Endometrium (tissue), 2 donors: ENCODE measurements around the gene PCYT1B.
"Not testable (repeated sequence)": the region's sequence is repeated elsewhere in the genome, so short reads cannot be mapped to it uniquely, and the experiment has no call there.

Experiments used
- FAIRE-seq: peaks from 2 replicates; lab custom pipeline; 2012; peaks lifted over from hg19 to GRCh38; lab: Jason Lieb, UNC
- donor health status: control.
- donor health status: control.

Gene PCYT1B

DNA sequence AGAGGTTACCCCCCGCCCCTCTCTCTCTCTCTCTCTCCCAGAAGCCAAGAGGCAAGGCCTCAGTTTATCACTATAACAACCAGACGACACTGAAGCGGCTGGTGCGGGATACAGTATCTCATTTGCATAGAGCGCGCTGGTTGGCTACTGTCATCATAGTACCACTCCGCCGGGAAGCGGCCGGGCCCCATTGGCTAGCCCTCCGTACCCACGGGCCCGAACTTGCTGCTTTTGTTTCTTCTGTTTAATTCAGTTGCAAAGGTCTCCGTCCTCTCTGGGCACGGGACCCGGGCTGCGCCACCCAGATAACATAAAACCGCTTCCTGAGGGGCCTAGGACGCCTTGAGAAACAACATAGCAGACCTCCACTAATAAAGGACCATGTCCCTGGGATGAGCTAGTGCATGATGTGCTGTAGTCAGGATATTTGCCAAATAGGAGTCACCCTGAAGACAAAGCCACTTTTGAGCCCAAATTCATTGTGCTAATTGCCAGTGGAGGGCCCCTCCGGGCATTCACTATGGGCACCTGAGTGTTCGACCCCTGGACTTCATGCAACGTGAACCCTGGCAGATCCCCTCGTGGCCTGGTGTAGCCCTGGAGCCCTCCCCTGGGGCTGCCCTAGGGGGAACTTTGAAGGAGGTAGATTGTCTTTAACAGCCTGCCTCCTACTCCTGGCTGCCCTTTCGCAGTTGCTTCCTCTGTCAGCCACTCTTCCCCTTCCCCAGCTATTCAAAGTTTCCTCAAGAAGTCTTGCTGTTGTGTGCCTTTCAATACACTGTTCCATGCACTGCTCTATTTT lies at the start of gene PCYT1B:
TSS of gene PCYT1B (minus strand) at position 91 of the 802 bp plus-strand sequence. CDS start 242 bp downstream, outside the sequence.
- FAIRE-seq = no peak

DNA sequence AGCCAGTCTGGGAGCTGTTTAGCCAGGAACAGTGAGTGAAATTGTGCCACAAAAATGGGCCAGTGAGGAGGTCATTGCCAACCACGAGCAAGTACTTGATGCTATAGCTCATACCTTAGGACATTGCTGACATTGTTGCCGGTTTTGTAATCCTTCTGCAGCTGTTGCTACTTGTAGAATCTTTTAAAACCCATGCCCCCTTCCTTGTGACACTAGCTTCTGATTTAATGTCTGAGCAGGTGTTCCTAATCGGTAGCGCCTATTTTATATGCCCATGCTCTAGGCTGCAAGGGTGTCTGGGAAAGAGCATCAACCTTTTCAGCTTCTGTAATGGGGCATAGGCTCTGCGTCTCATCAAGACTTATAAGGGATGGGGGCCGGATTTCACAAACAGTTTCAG lies 49.1 kb upstream of the PCYT1B start:
- no peak for FAIRE-seq

DNA sequence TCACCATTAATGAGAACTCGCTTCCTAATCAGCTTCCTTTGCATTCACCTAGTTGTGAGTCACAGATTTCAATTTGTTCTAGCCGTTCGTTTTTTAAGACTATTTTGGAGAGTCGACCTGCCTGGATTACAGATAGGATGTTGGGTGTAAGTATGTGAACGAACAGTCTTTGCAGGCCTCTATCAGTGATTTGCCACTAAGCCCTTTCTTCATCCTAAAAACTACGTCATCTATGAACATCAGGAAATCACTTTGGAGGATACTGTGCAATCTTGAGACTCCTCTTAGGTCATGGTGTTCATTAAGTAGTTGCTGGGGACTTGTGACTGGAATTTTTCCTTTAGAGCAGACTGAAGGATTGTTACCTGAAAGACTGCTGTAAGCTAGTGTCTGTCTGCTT lies 47.7 kb upstream of the PCYT1B start:
- no peak for FAIRE-seq

DNA sequence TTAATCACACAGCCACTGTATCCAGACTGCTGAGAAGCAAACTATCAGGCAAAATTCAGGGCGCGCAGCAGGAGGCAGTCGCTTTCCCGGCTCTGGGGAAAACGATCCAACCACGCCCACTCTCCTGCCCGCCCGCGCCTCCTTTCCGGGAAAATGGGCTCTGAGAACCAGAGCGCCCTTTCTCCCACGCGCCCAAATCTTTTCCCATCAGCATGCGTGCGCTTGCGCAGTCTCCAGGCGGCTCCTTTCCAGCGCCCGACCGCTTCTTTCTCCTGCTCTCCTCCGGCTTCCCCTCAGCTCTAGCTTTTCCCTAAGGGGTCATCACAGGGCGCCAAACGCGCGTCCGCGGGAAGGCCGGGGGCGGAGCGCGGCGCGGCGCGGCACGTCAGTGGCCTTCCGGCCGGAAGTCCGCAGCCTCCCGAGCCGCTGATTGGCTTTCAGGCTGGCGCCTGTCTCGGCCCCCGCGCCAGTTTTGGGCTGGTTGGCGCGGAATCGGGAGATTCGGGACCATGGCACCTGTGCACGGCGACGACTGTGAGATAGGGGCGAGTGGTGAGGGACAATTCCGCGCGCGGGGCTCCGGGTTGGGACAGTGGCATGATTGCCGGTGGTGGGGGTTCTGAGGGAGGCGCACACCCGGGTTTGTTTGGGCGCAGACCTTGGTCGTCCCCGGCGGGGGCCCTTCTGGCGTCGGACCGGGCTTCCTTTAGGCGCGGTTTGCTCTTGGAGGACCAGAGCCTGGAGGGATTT lies 46.5 kb upstream of the PCYT1B start, which contains the start of gene POLA1:
TSS of gene POLA1 (plus strand) at position 466 of the 750 bp plus-strand sequence. CDS start at position 510, 44 bp downstream.
- FAIRE-seq = no peak

DNA sequence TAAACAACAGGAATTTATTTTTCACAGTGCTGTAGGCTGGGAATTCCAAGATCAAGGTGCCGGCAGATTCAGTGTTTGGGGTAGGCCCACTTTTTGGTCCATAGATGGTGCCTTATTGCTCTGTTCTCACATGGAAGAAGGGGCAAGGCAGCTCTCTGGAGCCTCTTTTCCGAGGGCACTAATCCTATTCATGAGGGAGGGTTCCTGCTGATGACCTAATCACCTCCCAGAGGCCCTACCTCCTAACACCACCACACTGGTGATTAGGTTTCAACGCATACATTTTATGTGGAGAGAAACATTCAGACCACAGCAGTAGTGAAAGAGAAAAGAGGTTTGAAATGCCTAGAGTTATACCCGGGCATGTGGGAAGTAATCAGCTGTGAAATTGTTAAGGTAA lies 45.2 kb upstream of the PCYT1B start:
- no peak for FAIRE-seq

DNA sequence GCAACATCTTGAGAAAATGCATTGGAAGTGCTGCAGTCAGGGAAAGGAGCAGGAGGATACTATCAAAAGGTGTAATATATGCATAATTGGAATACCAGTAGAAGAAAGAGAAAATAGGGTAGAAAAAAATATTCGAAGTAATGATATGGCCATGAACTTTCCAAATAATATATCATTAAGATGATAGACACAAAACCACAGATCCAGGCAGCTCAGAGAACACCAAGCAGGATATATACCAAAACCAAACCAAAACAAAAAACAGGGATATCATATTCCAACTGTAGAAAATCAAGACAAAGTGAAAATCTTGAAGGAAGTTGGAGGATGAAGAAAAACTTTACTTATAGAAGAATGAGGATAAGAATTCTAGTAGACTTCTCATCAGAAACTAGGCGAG lies 36.9 kb upstream of the PCYT1B start:
- no peak for FAIRE-seq

DNA sequence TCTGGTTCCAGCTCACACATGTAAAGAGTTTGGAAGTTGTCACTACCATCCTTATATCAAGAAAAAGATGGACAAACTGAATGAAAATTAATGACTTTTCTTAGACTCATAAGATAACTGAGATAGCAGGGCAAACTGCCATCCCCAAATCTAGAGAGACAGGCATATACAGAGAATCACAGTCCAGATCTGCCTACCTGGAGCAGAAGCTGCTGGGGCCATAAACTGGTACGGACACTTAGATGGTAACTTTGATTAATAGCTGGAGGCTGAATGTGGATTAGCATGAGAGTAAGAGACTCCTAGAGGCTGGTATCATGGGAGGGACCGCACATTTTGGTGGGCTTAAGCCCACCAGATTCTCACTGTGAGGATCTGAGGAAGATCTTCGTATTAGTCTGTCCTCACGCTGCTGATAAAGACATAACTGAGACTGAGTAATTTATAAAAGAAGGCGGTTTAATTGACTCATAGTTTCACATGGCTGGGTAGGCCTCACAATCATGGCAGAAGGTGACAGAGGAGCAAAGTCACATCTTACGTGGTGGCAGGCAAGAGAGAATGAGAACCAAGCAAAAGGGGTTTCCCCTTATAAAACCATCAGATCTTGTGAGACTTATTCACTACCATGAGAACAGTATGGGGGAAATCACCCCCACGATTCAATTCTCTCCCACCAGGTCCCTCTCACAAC lies 35.7 kb upstream of the PCYT1B start:
- no peak for FAIRE-seq

DNA sequence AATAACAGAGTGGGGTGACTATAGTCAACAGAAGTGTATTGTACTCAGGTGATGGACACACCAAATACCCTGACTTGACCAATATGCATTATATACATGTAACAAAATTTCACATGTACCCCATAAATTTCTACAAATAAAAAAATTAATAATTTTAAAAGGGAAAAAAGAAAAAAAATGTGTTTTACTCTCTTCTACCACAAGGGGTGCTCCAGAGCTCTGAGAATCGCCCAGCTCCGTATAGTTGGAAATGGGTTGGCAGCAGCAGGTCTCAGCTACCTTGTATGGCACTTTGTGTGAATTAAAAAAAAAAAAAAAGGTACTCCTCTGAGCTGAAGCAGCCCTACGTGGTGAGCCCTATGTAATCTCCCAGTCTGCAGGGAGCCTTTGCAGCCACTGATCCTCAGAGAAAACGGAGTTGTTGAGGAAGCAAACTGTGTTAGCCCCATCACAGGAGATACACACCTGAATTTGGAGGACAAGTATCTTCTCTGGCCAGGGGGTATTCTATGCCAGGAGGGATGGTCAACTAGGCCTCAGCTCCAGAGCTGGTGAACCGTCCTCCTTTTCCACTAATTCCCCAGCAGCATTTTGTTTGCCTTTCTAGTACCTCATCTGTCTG lies 29.4 kb upstream of the PCYT1B start:
- no peak for FAIRE-seq

DNA sequence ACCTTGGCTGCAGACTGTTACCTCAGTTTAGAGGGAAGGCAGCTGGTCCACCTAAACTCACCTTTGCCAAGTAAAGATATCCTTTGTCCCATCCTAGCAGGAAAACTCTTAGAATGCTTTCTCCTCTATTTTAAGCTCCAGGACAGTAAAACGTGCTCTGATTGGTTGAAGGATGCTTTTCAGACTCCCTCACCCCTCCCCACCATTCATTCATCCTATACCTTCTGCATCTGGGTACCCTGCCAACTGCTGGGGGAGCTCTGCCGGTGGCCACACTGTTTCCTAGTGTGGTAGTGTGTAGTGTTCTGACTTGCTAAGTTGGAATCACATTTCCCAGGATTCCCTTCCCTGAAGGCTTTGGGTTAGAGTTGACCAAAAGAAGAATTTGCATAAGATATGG lies 26.3 kb upstream of the PCYT1B start:
- FAIRE-seq = no peak

DNA sequence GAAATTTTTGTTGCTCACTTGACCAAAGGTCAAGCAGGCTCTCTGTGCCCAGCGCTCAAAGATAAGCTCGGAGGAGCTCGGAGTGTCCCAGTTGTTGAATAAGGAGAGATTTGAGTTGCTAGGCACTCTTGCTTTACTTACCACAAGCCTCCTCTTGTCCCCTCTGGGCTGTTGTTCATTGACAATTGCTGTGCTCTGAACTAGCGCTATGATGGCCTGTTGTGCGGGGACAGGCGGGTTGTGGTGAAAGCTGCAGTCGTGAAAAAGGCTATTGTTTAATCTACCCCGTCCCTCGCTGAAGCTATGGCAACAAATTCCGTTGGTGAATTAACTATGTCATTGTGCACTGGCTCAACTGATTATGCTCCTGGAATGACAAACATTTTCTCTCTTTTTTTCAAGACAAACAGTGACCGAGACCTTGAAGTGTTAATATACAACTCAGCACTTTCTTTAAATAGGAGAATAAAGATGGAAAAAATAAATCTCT lies 25.6 kb upstream of the PCYT1B start:
- no peak for FAIRE-seq

DNA sequence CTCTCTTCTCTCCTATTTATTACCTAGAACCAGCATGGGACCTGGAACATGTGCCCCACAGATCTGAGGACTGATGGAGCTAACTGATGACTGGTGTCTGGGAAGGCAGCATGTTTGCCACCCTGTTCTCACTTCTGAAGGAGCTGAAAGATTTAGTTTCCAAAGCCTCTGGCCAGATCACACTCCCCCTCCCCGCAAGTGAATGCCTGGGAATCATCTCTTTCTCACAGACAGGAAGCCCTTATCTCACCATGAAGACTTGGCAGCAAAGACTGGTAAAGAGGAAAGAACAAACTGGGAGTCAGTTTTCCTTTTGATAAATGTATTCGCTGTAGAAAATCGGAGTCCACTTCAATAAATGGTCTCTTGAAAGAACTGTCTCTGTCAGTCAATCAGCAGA lies 21.0 kb upstream of the PCYT1B start:
- no peak for FAIRE-seq

DNA sequence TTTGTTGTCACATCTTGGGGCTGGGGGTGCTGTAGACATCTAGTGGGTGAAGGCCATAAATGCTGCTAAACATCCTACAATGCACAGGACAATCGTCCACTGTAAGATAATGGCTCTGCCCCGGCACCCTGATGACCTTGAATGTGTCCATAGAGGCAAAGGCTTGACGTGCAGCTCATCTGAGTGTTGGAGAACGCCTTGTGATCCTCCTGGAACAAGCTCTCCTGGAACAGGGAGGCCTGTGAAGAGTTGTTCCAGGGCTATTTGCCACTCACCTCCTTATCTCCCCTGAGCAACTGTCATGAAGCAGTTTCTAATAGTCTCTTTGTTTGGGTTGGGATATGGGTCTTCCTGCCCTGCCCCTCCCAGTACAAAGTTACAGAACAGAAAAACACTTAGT lies 15.2 kb upstream of the PCYT1B start:
- FAIRE-seq = no peak

DNA sequence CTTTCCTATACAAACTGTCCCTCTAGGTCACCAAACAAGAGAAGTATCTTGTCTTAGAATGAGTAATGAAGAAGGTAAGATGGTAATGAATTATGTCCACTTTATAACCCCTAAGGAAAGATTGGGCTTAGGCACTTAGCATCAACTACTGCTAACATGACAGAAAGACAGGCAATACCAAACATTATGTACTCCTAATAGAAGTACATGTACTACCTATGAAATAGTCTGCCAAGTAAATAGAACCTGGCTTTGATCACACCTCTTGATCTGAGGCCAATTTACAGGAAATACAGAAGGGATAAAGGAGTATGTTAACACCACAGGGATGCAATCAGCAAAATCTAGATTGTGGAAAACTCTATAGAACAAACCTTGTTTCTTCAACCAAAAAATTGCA lies 14.1 kb upstream of the PCYT1B start:
- FAIRE-seq = no peak

DNA sequence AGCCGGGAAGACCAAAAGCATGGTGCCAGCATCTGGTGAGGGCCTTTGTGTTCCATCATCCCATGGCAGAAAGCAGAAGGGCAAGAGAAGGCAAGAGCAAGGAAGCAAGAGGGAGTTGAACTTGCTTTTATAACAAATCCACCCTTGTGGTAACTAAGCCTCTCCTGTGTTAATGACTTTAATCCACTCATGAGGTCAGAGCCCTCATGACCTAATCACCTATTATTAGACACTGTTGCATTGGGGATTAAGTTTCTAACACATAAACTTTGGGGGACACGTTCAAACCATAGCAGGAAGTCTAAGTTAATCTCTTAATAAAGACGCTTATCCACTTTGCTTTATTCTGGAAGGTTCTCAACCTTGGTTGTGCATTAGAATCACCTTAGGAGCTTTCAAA lies 12.5 kb upstream of the PCYT1B start:
- FAIRE-seq = no peak

DNA sequence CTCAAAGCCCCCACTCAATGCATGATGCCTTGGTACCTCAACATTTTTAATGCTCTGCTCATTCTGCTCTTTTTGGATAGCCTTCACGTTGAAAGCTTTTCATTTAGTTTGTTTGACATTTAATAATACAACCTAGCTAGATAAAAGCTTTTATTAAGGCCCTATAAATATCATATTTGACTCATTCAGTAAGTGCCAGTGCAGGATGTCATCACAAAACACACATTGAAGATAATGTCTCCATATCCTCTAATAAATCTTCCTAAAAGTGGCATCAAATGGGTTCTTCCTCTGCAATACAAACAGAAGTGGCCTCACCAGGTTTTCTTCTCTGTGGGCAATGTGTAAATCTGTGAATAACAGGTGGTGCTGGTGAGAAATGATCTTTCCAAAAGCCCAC lies 12.0 kb upstream of the PCYT1B start:
- no peak for FAIRE-seq

DNA sequence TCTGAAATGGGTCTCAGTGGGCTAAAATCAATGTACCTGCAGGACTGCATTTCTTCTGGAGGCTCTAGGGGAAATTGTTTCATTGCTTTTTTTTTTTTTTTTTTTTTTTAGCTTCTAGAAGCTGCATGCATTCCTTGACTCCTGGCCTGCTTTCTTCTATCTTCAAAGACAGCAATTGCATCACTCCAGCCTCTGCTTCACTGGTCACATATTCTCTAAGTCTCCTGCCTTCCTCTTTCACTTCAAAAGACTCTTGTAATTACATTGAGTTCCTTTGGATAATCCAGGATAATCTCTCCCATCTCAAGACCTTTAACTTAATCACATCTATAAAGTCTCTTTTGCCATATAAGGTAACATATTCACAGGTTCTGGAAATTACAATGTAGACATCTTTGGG lies 11.3 kb upstream of the PCYT1B start:
- no peak for FAIRE-seq

DNA sequence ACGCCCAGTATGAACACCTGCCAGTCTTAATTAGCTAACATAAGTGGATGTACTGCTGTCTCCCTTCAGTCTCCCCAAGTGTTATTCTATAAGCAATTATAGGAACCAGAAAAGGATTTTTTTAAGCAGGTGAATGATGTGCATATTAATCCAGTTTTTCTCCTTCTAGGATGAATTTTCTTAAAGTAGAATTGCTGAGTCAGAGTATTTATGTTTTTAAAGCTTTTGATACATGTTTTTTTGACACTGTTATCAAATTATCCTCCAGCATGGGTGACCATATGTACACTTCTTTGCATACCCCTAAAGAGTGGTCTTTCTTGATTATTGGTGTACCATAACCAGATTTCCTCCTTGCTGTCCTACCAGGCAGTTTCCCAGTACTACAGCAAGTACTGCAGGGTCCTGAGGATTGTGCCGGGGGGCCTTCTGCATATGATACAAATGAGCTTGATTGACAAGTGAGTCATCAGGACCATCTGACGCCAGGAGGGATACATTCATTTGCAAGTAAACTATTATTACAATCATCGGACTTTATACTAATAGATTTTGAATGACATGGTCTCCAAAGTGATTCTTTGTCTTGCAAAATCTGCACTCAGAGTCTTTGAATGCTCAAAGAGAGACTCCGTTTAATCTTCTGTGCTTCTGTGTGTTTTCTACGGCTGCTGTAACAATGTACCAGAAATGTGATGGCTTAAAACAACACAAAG lies 10.7 kb upstream of the PCYT1B start:
- FAIRE-seq = no peak

DNA sequence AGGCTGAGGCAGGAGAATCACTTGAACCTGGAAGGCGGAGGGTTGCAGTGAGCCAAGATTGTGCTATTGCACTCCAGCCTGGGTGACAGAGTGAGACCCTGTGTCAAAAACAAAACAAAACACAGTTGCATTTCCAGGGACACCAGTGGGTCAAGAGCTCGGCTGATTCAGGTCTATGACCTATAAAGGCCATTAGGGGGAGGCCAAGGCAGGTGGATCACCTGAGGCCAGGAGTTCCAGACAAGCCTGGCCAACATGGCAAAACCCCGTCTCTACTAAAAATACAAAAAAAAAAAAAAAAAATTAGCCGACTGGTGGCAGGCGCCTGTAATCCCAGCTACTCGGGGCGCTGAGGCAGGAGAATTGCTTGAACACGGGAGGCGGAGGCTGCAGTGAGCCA lies 8.5 kb upstream of the PCYT1B start:
- FAIRE-seq = not testable (repeated sequence)

DNA sequence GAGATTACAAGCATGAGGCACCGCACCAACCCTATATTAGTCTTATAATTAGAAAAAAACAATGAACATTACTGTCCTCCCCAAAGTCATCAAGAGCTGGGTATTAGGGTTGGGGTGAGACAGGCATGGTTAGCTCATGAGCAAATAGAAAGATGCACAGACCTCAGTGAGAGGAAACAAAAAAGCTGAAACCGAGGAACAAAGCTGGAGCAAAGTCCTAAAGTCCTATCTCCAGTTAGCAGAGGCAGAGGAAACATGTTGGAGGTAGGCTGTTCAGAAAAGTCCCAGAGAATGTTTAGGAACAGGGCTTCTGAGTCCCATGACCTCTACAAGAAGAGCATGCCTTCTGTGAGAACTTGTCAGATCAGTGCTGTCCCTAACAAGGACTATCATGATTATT lies 4.6 kb upstream of the PCYT1B start:
- no peak for FAIRE-seq

DNA sequence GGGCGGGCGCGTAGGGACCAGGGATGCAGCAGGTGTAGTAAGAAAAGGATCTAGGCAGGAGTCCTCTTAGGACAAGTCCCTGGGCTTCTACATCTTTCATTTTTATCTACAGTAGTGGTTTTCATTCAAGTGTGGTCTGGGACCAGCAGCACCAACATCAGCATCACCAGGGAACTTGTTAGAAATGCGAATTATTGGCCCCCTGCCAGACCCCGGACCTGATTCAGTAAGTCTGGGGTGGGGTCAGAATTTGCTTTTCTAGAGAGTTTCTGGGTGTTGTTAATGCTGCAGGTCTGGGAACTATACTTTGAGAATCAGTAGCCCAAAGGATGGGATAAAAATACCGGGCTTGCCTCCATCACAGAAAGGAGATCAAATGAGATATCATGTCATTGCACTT lies 1.3 kb upstream of the PCYT1B start:
- FAIRE-seq = no peak

DNA sequence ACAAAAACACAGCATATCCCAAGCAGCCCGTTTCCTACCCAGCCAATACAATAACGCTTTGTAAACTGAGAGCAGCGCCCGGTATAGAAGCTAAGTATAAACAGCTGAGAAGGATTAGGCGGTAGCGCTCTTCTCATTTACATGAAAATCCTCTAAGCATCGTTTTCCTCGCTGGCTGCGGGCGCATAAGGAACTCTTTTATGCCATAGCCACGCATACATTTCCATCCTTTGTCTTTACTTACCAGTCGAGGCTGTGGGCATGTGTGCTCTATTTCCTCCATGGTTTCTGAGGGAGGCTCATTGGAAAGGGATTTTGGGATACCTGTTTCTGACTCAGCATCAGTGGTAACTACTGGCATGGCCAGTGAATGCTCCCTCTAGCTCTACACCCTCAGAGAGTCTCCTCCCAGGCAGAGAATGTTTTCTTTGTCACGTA lies 383 bp downstream of the PCYT1B start:
- no peak for FAIRE-seq

DNA sequence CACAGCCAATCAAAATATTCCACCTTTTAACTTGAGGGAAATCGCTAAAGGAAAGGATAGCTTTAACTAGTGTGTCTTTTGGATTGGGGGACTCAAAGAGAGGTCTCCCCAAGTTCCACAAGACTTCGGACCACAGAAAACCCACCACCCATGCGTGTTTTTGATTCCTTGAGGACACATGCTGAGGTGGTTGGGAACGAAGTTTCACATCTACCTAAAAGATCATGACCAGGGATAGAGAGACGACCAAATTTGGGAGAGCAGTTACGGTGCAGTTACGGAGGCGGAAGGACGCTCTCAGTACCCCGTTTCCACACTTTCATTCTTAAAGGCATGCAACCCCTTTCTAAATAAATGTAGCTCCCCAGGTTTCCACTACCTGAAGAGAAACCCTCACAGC lies 1.1 kb downstream of the PCYT1B start:
- no peak for FAIRE-seq
